Mononuclear cell (primary cell): ENCODE results near the gene CLPTM1L. TPM values are rescaled to one million over a fixed set of nuclear protein-coding genes. Genes with fewer than 3 reads are reported as not detected.
A peak's percentile ranks its signal among the peaks of the same experiment; 100 is the strongest.

ENCODE experiments used
- H3K27me3 ChIP-seq: 2 replicates; pipeline ENCODE4 v1.6.0; 2011; ENCODE audit warnings: low read length, control low read depth; ENCODE audit not compliant: insufficient read depth
- H3K4me1 ChIP-seq: 2 replicates; pipeline ENCODE4 v1.5.1; 2011; ENCODE audit warnings: mild to moderate bottlenecking, low read length, control low read depth; ENCODE audit not compliant: insufficient read depth
- H3K4me3 ChIP-seq: 2 replicates; pipeline ENCODE4 v1.5.1; 2011; ENCODE audit warnings: mild to moderate bottlenecking, low read length, moderate library complexity
- H3K9me3 ChIP-seq: 2 replicates; pipeline ENCODE4 v1.5.1; 2011; ENCODE audit warnings: low read depth, mild to moderate bottlenecking, control low read depth, low read length
- total RNA-seq: library from RNA; depleted of rRNA; stranded (reverse); fragments of >200 nt; gene quantifications from one replicate; pipeline ENCODE4 v1.2.3, GENCODE V29; 2012

CLPTM1L gene
- total RNA-seq, 1 donor: 46.8 TPM

DNA sequence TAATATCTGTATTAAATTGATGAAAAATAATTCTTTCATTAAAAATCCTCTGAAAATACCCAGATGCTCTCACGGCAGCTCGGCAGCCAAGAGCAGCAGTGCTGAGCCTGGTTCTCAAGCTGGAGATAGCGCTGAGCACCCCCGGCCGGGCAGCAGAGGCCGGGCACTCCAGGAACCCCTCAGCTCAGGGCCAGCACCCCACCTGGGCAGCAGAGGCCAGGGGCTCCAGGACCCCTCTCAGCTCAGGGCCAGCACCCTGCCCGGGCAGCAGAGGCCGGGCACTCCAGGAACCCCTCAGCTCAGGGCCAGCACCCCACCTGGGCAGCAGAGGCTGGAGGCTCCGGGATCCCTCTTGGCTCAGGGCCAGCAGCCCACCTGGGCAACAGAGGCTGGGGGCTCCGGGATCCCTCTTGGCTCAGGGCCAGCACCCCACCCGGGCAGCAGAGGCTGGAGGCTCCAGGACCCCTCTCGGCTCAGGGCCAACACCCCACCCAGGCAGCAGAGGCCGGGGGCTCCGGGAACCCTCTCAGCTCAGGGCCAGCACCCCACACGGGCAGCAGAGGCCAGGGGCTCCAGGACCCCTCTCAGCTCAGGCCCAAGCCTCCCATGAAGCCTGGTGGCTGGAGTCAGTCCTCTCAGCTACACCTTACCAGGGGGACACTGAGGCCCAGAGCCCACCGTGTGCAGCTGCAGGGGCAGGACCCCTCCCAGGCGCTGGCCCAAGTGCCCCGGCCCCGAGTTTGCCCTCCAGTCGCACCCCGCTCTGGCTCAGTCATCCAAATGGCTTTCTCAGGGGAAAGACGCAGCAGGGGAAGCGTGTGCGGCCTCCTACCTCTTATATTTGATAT lies 21.7 kb downstream of the CLPTM1L start:
- H3K4me1 ChIP-seq: no peaks in the 10 kb centered on the region
- H3K27me3 ChIP-seq: no peaks in the 10 kb centered on the region
- H3K4me3 ChIP-seq: no peak overlapping the region
- no peaks in the 10 kb centered on the region for H3K9me3 ChIP-seq

DNA sequence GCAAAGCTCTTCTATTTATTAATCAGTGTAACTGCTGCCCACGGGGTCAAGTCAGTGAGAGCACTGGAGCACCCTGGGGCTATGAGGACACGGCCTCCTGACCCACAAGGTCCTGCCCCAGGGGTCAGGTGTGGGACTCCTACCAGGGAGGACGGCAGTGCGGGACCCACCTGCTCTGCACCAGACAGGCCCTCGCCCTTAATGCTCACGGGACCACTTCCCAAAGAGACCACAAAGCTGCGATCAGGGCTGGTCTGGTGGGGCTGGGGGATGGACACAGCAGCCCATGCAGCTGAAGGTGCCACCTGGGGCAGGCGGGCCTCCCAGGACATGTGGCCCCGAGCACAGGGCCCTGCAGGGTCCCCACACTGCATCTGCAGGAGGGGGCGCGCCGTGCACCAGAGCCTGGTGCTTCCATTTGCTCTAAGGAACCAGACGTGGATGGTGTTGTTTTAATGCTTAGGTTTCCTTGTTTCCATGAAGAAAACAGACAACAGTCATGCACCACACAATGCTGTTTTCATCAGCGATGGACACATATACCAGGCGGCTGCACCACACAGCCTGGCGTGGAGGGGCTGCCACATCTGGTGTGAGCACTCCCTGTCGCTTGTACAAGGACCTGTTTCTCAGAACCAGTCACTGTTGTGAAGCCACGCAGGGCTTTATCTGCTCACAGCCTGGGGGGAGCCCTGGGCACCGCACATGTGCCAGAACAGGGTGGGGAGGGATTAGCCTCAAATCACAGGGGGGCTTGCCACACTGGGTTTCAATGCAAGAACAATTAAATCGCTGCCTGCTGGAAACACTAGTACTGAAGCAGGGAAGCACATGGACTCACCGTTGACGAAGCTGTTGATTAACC lies 22.6 kb downstream of the CLPTM1L start:
- Histone ChIP-seq H3K4me3 (no peak overlapping the region), H3K9me3 (no peaks in the 10 kb centered on the region), H3K27me3 (no peaks in the 10 kb centered on the region), H3K4me1 (peaks cover under 1% of the 10 kb centered on the region)

DNA sequence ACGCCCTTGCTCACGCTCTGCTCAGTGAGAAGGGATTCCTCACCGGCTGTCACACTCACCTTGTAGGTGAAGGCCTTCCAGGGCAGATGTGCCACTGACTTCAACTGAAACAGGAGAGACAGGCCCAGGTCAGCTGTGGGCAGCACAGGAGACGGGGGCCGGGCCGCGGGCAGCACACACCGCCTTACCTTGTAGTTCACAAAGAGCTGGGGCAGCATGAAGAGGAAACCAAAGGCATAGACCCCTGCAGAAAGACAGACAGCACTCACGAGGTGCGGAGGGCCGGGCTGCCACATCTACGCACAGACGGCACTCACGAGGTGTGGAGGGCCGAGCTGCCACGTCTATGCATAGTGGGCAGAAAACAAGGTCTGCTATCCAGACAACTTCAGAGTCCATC lies 23.3 kb downstream of the CLPTM1L start:
- no peaks in the 10 kb centered on the region for H3K27me3 ChIP-seq

DNA sequence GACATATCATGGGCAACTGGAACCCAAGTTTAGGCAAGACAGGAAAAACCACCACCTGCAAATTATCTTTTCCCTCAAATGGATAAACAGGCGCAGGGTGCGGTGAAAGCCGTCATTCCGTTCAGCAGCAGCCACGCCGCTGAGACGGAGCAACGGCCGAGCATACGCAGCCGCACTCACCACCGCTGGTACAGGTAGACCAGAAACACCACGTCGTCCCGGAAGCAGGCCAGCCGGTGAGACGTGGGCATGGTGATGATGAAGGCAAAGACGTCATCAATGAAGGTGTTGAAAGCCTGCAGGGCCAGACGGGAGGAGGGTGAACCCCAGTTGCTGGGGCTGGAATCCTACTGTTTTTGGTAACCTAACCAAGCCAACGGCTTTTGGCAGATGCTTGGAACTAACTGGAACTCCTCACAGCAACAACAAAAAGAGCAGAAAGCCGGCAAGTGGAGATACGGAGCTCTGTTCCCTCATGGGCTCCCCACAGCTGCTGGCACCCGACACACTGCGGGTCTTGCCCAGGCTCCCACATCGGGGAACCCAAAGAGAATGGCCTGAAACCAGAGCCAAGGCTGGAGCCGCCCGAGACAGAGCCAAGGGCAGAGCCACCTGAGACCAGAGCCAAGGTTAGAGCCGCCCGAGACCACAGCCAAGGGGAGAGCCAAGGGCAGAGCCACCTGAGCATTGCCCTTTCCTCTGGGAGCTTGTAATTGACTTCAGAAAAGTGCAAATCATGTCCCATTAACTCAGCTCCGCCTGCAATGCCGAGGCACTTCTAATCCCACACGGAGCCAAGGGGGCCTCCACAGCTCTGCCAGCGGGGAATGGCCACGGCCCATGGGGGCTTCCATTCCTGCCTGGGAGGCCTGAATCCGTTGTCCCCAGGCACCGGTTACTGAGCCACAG lies 24.2 kb downstream of the CLPTM1L start:
- Histone ChIP-seq H3K4me3 (no peak overlapping the region), H3K9me3 (no peaks in the 10 kb centered on the region), H3K27me3 (no peaks in the 10 kb centered on the region), H3K4me1 (peaks cover 16% of the 10 kb centered on the region)

More for the DNA sequence above, 23.3 kb downstream of the CLPTM1L start:
- Histone ChIP-seq H3K4me1 (peaks cover 7% of the 10 kb centered on the region), H3K4me3 (no peak overlapping the region), H3K9me3 (no peaks in the 10 kb centered on the region)

DNA sequence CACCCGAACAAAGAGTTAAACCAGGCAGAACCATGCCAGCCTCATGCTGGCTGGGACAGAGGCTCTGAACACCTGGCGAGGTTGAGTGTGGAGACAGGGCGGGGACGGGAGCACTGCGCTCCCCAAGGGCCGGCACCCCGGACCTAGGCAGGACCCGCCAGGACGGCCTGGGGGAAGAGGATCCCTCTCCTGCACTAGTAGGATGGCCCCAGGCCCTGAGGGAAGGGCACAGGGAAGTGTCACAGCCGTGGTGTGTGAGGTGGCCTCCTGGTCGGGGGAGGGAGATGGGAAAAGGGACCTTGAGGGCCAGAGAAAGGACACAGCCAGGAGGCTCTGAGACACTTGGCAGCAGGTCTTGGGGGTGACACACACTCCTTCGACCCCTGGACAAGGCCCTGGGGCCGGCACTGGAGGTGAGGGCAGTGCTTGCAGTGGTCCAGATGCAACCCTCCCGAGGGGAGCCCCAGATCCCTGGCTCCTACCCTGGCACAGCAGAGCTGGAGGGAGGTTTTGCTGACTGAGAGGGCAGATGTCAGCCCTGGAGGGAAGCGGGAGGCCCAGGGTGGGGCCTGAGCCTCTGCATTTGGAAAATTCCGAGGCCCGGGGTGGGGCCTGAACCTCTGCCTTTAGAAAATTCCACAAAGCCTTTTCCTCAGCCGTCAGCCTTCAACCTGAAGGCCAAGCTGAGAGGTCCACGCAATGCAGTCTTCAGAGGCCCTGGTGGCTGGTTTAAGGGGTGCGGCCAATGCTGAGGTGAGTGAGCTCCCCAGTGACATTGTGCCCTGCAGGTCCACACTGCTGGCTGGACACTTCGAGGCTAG lies 25.3 kb downstream of the CLPTM1L start:
- Histone ChIP-seq H3K4me1 (peaks cover 26% of the 10 kb centered on the region), H3K4me3 (no peak overlapping the region), H3K27me3 (no peaks in the 10 kb centered on the region), H3K9me3 (no peaks in the 10 kb centered on the region)

DNA sequence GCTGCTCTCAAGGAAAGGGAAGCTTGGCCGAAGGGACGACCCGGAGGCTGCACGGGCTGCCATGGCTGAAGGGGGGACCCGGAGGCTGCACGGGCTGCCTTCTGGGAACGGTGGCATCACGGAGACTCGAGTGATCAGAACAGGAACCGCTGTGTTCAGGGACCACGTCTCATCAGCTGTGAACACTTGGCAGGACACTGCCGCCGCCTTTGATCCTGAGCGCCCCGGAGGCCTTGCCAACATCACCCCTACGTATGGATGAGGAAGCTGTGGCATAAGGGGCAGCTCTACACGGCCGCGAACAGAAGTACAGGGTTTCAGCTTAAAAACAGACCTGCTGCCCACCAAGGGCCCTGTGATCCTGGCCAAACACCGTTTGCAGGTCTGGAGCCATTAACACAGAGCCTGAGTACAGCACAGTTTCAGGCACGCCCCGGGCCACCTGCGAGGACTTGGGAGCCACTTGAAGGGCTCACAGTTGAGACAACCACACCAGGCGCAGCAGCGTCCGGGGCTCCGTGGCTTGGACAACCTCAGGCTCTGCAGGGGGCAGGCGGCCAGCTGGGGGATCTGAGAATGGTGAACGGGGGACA lies 26.1 kb downstream of the CLPTM1L start:
- Histone ChIP-seq H3K9me3 (no peaks in the 10 kb centered on the region), H3K4me1 (peaks cover 35% of the 10 kb centered on the region), H3K27me3 (no peaks in the 10 kb centered on the region), H3K4me3 (no peak overlapping the region)

DNA sequence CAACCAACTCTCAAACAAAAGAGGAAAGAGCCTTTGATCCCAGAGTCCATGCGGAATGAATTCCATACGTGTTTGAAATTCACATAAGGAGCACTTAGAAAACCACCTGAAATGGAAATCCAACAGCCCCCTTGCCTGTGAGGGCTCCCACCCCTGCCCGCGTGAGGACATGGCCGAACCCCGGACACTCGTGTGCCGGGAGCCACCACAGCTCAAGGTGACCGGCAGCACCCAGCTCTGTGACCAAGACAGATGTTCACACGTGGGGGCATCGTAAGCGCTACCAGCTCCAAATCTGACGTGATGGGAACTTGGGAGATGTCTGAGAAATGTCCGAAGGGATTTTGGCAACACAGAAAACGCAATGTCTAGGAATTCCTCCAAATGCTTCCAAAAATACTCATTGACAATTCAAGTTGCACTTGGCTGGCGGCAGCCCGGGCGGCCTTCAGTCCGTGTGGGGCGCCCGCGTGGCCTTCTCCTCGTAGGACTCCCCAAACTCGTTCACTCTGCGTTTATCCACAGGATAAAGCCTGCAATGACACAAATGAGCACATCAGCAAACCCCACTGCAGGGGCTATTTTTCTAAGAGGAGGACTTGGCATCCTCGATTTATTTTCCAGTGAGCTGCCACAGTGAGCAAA lies 26.9 kb downstream of the CLPTM1L start:
- H3K27me3 ChIP-seq: no peaks in the 10 kb centered on the region
- no peaks in the 10 kb centered on the region for H3K9me3 ChIP-seq
- peaks cover 43% of the 10 kb centered on the region for H3K4me1 ChIP-seq
- H3K4me3 ChIP-seq: no peak overlapping the region

DNA sequence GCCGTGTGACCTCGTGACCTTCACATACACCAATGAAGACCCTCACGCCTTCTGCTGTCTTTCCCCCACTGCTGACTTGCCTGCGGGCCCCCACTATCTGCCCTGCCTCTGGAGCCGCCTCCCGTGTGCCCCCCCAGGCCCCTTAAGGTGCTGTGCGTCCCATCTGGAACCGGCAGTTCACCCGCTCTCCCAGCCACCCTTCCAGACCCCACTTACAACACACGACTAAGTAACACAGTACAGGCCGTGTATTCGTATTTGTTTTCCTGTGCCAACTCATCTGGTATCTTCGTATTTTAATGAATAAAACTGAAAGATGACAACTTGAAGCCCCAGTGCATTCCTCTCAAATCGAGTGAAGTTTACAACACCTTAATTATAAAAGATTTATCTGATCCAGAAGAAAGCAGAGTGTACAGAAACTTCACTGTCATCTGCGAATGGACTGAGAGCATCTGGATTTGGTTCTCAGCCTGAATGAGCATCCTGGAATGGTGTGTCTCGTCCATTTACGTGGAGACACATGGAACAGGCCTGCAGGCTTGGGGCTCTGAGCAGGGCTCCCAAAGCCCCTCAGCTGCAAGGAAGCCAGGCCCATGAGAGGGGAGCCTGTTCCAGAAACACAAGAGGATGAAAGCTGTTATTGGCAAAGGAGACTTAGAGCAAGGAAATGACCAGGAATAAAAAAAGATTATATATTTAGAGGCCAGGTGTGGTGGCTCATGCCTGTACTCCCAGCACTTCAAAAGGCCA lies 28.1 kb downstream of the CLPTM1L start:
- no peaks in the 10 kb centered on the region for H3K9me3 ChIP-seq
- no peaks in the 10 kb centered on the region for H3K27me3 ChIP-seq
- H3K4me1 ChIP-seq: peaks cover 54% of the 10 kb centered on the region
- no peak overlapping the region for H3K4me3 ChIP-seq

DNA sequence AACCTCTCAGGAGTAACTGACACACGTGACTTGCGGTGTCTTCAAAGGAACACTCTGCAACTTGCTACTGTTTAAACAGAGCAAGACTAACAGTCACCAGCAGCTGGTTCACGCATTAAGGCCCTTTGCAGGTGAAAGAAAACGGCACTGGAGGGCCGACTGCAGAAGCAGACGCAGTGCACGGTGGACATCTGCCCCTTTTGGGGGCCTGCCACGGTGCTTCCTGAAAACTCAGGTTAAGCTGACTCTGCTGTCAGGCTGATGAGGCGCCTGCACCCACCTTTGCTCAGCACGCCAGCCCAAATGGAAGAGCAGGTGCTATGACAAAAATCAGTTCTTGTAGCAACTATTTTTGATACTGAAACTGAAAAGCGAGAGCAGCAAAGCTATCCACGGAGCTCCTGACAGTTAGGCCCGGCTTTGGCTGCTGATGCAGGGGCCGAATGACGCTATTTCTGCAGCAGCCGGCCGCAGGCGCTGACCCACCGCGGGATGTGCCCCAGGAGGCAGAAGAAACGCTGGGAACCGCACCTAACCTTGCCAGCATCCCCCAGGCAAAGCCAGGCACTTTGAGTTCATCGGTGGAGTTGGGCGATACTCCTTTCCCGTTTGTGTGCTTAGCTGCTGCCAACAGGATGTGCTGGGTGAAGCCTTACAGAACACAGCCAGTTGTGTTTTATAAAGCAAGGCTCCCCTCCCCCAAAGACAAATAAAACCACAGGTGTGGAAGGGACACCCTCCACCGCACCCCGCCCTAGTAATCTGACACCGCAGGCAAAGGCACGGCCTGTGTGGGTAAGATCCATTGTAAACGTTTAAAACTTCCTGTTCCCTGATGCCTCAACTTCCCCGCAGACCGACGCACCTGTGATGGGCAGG lies 29.0 kb downstream of the CLPTM1L start:
- no peaks in the 10 kb centered on the region for H3K27me3 ChIP-seq
- H3K4me1 ChIP-seq: peaks cover 54% of the 10 kb centered on the region
- peak overlapping the region; percentile 14 for H3K4me3 ChIP-seq
- no peaks in the 10 kb centered on the region for H3K9me3 ChIP-seq

DNA sequence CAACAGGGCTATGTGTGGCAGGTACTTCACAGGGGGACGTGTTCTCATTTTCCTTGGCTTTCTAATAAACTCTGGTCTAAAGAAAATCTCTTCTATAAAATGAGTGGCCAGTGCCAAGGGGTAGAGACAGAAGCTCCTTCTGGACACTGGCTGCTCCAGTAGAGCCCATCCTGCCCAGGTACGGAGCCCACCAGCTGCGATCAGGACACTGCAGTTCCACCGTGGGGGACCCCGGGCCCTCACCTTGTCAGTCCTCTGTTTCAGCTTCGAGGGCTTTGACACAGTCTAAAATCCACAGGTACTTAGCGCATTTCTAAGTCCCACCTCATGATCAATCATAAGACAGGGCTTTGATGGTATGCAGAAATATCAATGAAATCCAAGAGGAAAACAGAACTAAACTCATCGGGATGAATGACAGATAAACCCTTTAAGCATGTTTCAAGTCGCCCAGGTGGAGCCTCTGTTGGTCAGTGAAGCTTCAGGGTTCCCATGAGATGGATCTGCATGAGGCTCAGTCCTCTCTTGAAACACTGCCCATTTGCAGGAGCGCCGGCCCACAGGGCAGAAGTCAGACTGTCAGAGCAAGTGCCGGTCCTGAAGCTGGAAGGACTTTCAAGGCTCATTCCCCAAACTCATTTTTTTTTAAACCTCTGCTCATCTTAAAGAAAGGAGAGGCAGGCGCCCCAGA lies 29.7 kb downstream of the CLPTM1L start:
- peaks cover 54% of the 10 kb centered on the region for H3K4me1 ChIP-seq
- H3K9me3 ChIP-seq: no peaks in the 10 kb centered on the region
- H3K27me3 ChIP-seq: no peaks in the 10 kb centered on the region
- no peak overlapping the region for H3K4me3 ChIP-seq

DNA sequence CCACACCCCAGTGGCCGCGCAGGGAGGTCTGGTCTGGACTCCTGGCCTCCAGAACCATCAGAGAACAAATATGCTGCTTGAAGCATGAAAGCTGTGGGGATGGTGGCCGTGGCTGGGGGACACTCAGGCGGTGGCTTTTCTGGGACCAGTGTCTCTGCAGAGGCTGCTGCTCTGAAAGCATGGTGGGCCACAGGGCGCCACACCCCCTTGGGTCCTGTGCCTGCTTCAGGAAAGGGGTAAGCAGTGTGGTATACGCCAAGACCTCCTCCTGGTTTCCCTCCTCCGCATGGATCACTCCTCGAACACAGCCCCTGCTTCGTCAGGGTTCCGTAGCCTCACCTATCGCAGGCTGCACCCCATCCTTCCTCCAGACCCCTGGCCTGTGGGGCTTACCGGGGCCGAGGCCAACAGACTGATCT lies 30.3 kb downstream of the CLPTM1L start:
- peaks cover 54% of the 10 kb centered on the region for H3K4me1 ChIP-seq
- no peak overlapping the region for H3K4me3 ChIP-seq
- no peaks in the 10 kb centered on the region for H3K9me3 ChIP-seq
- no peaks in the 10 kb centered on the region for H3K27me3 ChIP-seq
